GM19397 (cell line): ENCODE measurements around the gene SCAMP3.

Source experiments
- ATAC-seq: cut with Tn5 transposase; IDR thresholded peaks from one replicate; pipeline ENCODE4 v1.9.1; 2021; ENCODE audit warnings: mild to moderate bottlenecking, moderate library complexity; ENCODE audit not compliant: unreplicated experiment

Gene SCAMP3

GRCh38 chr1:155207806-155208540, 54.2 kb downstream of the SCAMP3 start, which contains the start of gene THBS3:
TSS of gene THBS3 (minus strand) at chr1:155207897. CDS start at chr1:155207876, 21 bp downstream.
- no peak for ATAC-seq

- ATAC-seq: no peak
Measured at GRCh38 chr1:155206891-155207805, 55.0 kb downstream of the SCAMP3 start.
